Esophagus squamous epithelium (tissue), 4 donors: Measurements from ENCODE around the gene CRHR2.

Experiments used
- CTCF ChIP-seq, 6 experiments: fragments of 450-650 bp in 4 of 6; fragments of 200-600 bp in 2 of 6; sonication (generic) in 2 of 6; IDR thresholded peaks; one replicate each; pipeline ENCODE4 v1.5.1; 2016 to 2019; ENCODE audit warnings: antibody characterized with exemption in 6 of 6, mild to moderate bottlenecking in 4 of 6, moderate library complexity in 4 of 6
- POLR2A ChIP-seq, 4 donors: fragments of 450-650 bp; IDR thresholded peaks; one replicate each; pipeline ENCODE4 v1.6.1; 2017; ENCODE audit warnings: antibody characterized with exemption in 4 of 4, mild to moderate bottlenecking in 4 of 4, moderate library complexity in 3 of 4

GRCh38 chr7:30687604-30688003, 5.3 kb upstream of the CRHR2 start:
- TF ChIP-seq POLR2A (IDR thresholded peaks at IDR 0.05) (no peak), CTCF (IDR thresholded peaks at IDR 0.05) (no peak)
